SK-N-SH (cell line): ENCODE data around the gene IRGQ. TPM values are rescaled to one million over a fixed set of nuclear protein-coding genes. Genes with fewer than 3 reads are reported as not detected.

Experiments used
- CTCF ChIA-PET: fragments of 300-600, 350-600 bp; formaldehyde crosslinking; extraction: SDS; loops from one replicate; lab custom pipeline; 2021; lab: Yijun Ruan, JAX
- POLR2A ChIA-PET: fragments of 350-600 bp; sonication (Branson Sonifier 250); formaldehyde crosslinking; extraction: SDS; loops from one replicate; lab custom pipeline; 2020; ENCODE audit warnings: antibody characterized with exemption, inconsistent platforms; lab: Yijun Ruan, JAX
- DNase-seq: peaks from one replicate; pipeline ENCODE4 v3.0.0; 2012
- H2AFZ ChIP-seq: fragments of 200-600 bp; sonication (generic); 2 replicates; pipeline ENCODE4 v1.8.1; 2016; ENCODE audit warnings: antibody characterized with exemption, mild to moderate bottlenecking, low read depth
- H3F3A ChIP-seq: fragments of 200-600 bp; sonication (generic); replicated peaks from 2 replicates; pipeline ENCODE3; 2016; ENCODE audit warnings: antibody characterized with exemption, mild to moderate bottlenecking; ENCODE audit not compliant: insufficient read depth
- H3K27ac ChIP-seq, 2 experiments: fragments of 200-500 bp in 1 of 2; fragments of 200-600 bp in 1 of 2; sonication (Bioruptor generic) in 1 of 2; sonication (generic), shearing (Covaris generic) in 1 of 2; 2 replicates each; pipeline versions ENCODE4 v1.5.1 to v1.6.1; 2014 to 2016; ENCODE audit warnings: low read depth in 2 of 2, inconsistent platforms in 1 of 2, low read length in 1 of 2, mild to moderate bottlenecking in 1 of 2, mixed read lengths in 1 of 2
- H3K27me3 ChIP-seq: fragments of 200-600 bp; sonication (generic), shearing (Covaris generic); 2 replicates; pipeline ENCODE4 v1.6.1; 2016; ENCODE audit warnings: mixed run types; ENCODE audit not compliant: insufficient read depth
- H3K36me3 ChIP-seq, 2 experiments: fragments of 200-500 bp in 1 of 2; fragments of 200-600 bp in 1 of 2; sonication (Bioruptor generic) in 1 of 2; sonication (generic) in 1 of 2; replicated peaks in 1 of 2; 2 replicates each; pipeline versions ENCODE3 to v1.5.1; 2014 to 2016; ENCODE audit warnings: low read length in 1 of 2, mild to moderate bottlenecking in 1 of 2; ENCODE audit not compliant: insufficient read depth in 2 of 2, control insufficient read depth in 1 of 2
- H3K4me1 ChIP-seq, 2 experiments: fragments of 200-500 bp in 1 of 2; fragments of 200-600 bp in 1 of 2; sonication (Bioruptor generic) in 1 of 2; sonication (generic), shearing (Covaris generic) in 1 of 2; 2 replicates each; pipeline versions ENCODE4 v1.5.1 to v1.6.1; 2014 to 2016; ENCODE audit warnings: low read depth in 1 of 2, low read length in 1 of 2, mixed run types in 1 of 2; ENCODE audit not compliant: insufficient read depth in 2 of 2, control insufficient read depth in 1 of 2
- H3K4me2 ChIP-seq: fragments of 200-600 bp; sonication (generic), shearing (Covaris generic); 2 replicates; pipeline ENCODE4 v1.6.1; 2017; ENCODE audit warnings: mixed run types
- H3K4me3 ChIP-seq, 2 experiments: fragments of 200-500 bp in 1 of 2; fragments of 200-600 bp in 1 of 2; sonication (Bioruptor generic) in 1 of 2; sonication (generic), shearing (Covaris generic) in 1 of 2; 2 replicates each; pipeline versions ENCODE4 v1.5.1 to v1.8.1; 2014 to 2016; ENCODE audit warnings: low read depth in 2 of 2, inconsistent platforms in 1 of 2, low read length in 1 of 2, mild to moderate bottlenecking in 1 of 2, mixed read lengths in 1 of 2, moderate library complexity in 1 of 2
- H3K79me2 ChIP-seq: fragments of 200-600 bp; sonication (generic); 2 replicates; pipeline ENCODE4 v1.8.1; 2017; ENCODE audit warnings: mild to moderate bottlenecking; ENCODE audit not compliant: insufficient read depth
- H3K9ac ChIP-seq: fragments of 200-600 bp; sonication (generic); 2 replicates; pipeline ENCODE4 v1.6.1; 2017; ENCODE audit warnings: mixed run types
- H3K9me2 ChIP-seq: fragments of 200-600 bp; sonication (generic); 2 replicates; pipeline ENCODE4 v1.6.1; 2017; ENCODE audit warnings: mixed run types
- H3K9me3 ChIP-seq: fragments of 200-600 bp; sonication (generic); 2 replicates; pipeline ENCODE4 v1.6.1; 2017; ENCODE audit warnings: mixed run types, mild to moderate bottlenecking, moderate library complexity
- H4K20me1 ChIP-seq: fragments of 200-600 bp; sonication (generic); 2 replicates; pipeline ENCODE4 v1.6.1; 2017; ENCODE audit warnings: mild to moderate bottlenecking, mixed run types; ENCODE audit not compliant: insufficient read depth
- EZH2phosphoT487 ChIP-seq: fragments of 200-600 bp; sonication (generic); IDR thresholded peaks from 2 replicates; pipeline ENCODE4 v1.6.1; 2017; ENCODE audit warnings: low read depth, mixed run types, mild to moderate bottlenecking, antibody characterized with exemption, moderate library complexity, borderline replicate concordance
- NFIC ChIP-seq: IDR thresholded peaks from 2 replicates; pipeline ENCODE4 v1.4.0; 2012; ENCODE audit warnings: borderline replicate concordance
- POLR2AphosphoS5 ChIP-seq: IDR thresholded peaks from 2 replicates; pipeline ENCODE4 v1.6.1; 2012; ENCODE audit warnings: low read depth, low read length
- TAF1 ChIP-seq: IDR thresholded peaks from 2 replicates; pipeline ENCODE4 v1.6.1; 2012; ENCODE audit warnings: low read depth, mild to moderate bottlenecking, low read length, moderate library complexity, borderline replicate concordance
- WGBS: methylation state at CpG from one replicate; pipeline ENCODE4 v1.1.6; 2017; ENCODE audit warnings: low lambda C conversion rate; 5-methylcytosine and 5-hydroxymethylcytosine counted together
- polyA plus RNA-seq, 3 experiments: library from polyadenylated mRNA; depleted of rRNA; stranded (reverse); fragments of >200 nt; gene quantifications; 2 replicates each; pipeline ENCODE4 v1.2.3, GENCODE V29; 2012
- TF ChIP-seq, protein P1 (sequence below): IDR thresholded peaks from 2 replicates; pipeline ENCODE4 v1.4.0; 2012; ENCODE audit warnings: low read depth
- TF ChIP-seq, protein P2 (sequence below): IDR thresholded peaks from 2 replicates; pipeline ENCODE4 v1.4.0; 2012; ENCODE audit warnings: low read depth, borderline replicate concordance

IRGQ gene
- polyA plus RNA-seq, 1 of the 3 experiments (the other 2 are of a cell fraction): 8.4 TPM

- POLR2A ChIA-PET: no interaction called here
- peak within 1 kb of the TSS; percentile 63; the same call in 1 of the 2 replicates for H2AFZ ChIP-seq
- WGBS: 4% methylated on average over 71 of the region's 110 CpGs
Measured at GRCh38 chr19:43639519-43640423, 43.8 kb upstream of the IRGQ start, which contains the start of gene CADM4. Gene CADM4 (minus strand): TSS chr19:43639850. CDS start chr19:43639790, 60 bp downstream.

GRCh38 chr19:43638995-43639518 is 43.1 kb upstream of the IRGQ start:
- WGBS: 14% methylated on average over 10 of the region's 18 CpGs

More at GRCh38 chr19:43639519-43640423, 43.8 kb upstream of the IRGQ start, which contains the start of gene CADM4:
- Histone ChIP-seq H3K9ac (no peak within 1 kb of the TSS), H3K9me3 (no peaks in the 10 kb centered on the region), H3K79me2 (no peaks in the 10 kb centered on the region), H3K4me2 (peak within 1 kb of the TSS; percentile 81), H3K27me3 (no peaks in the 10 kb centered on the region; the same call in 1 of the 2 replicates), H3K27ac (no peak within 1 kb of the TSS; a peak in 1 of 4 replicates), H3K4me1 (peaks cover 0 to 14% of the 10 kb centered on the region in 2 experiments; a peak in 1 of 4 replicates), H3F3A (peaks cover 12% of the 10 kb centered on the region), H3K36me3 (no peaks in the 10 kb centered on the region), H4K20me1 (no peaks in the 10 kb centered on the region), H3K4me3 (peak within 1 kb of the TSS; percentile 50 to 59), H3K9me2 (no peaks in the 10 kb centered on the region)
- no peak for TF ChIP-seq EZH2phosphoT487
- TF ChIP-seq, protein P1, sequence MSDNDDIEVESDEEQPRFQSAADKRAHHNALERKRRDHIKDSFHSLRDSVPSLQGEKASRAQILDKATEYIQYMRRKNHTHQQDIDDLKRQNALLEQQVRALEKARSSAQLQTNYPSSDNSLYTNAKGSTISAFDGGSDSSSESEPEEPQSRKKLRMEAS: peak; percentile 73; the same call in 1 of the 2 replicates
- CTCF ChIA-PET: interaction anchor here (2.0 kb wide), 1 partner anchor 12 kb away, joined by 10 read pairs; no protein-coding TSS in a partner anchor
- peak; percentile 93 for DNase-seq

More at GRCh38 chr19:43638995-43639518, 43.1 kb upstream of the IRGQ start:
- no peaks in the 10 kb centered on the region for H3K9me2 ChIP-seq
- ChIA-PET CTCF (no interaction called here), POLR2A (no interaction called here)
- peak overlapping the region in 1 of 2 experiments; percentile 50; a peak in 2 of 4 replicates for H3K4me3 ChIP-seq
- H2AFZ ChIP-seq: no peak overlapping the region
- no peaks in the 10 kb centered on the region for H3K36me3 ChIP-seq
- no peaks in the 10 kb centered on the region; the same call in 1 of the 2 replicates for H3K27me3 ChIP-seq
- no peaks in the 10 kb centered on the region for H3K79me2 ChIP-seq
- H3F3A ChIP-seq: peaks cover 12% of the 10 kb centered on the region
- no peak overlapping the region for H3K27ac ChIP-seq
- H4K20me1 ChIP-seq: no peaks in the 10 kb centered on the region
- no peak overlapping the region for H3K9ac ChIP-seq
- DNase-seq: no peak
- H3K4me1 ChIP-seq: peaks cover 0 to 14% of the 10 kb centered on the region in 2 experiments; a peak in 1 of 4 replicates
- no peaks in the 10 kb centered on the region for H3K9me3 ChIP-seq
- peak overlapping the region; percentile 24; the same call in 1 of the 2 replicates for H3K4me2 ChIP-seq
- TF ChIP-seq TAF1 (no peak), NFIC (no peak), POLR2AphosphoS5 (no peak)
- TF ChIP-seq, protein P2, sequence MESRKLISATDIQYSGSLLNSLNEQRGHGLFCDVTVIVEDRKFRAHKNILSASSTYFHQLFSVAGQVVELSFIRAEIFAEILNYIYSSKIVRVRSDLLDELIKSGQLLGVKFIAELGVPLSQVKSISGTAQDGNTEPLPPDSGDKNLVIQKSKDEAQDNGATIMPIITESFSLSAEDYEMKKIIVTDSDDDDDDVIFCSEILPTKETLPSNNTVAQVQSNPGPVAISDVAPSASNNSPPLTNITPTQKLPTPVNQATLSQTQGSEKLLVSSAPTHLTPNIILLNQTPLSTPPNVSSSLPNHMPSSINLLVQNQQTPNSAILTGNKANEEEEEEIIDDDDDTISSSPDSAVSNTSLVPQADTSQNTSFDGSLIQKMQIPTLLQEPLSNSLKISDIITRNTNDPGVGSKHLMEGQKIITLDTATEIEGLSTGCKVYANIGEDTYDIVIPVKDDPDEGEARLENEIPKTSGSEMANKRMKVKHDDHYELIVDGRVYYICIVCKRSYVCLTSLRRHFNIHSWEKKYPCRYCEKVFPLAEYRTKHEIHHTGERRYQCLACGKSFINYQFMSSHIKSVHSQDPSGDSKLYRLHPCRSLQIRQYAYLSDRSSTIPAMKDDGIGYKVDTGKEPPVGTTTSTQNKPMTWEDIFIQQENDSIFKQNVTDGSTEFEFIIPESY: no peak
